ENCODE data around the gene ST6GALNAC3. TPM values are rescaled to one million over a fixed set of nuclear protein-coding genes. Genes with fewer than 3 reads are reported as not detected.
"Not testable (repeated sequence)": the region's sequence is repeated elsewhere in the genome, so short reads cannot be mapped to it uniquely, and the experiment has no call there.

The ST6GALNAC3 gene
- total RNA-seq, 1 experiment from 2014 or later, result 0.03 TPM

GRCh38 chr1:76073481-76073880 lies 1.1 kb upstream of the ST6GALNAC3 start:
- peak; percentile 77 for DNase-seq (ENCODE audit: low read depth)

GRCh38 chr1:76075188-76075489 lies 593 bp downstream of the ST6GALNAC3 start:
- DNase-seq (ENCODE audit: low read depth), result no peak

GRCh38 chr1:76075877-76076276 lies 1.3 kb downstream of the ST6GALNAC3 start:
- no peak for DNase-seq (ENCODE audit: low read depth)

GRCh38 chr1:76079475-76080227 lies 5.1 kb downstream of the ST6GALNAC3 start:
- DNase-seq (ENCODE audit: low read depth), result no peak

GRCh38 chr1:76080552-76081079 lies 6.1 kb downstream of the ST6GALNAC3 start:
- no peak for DNase-seq (ENCODE audit: low read depth)

GRCh38 chr1:76082062-76082461 lies 7.5 kb downstream of the ST6GALNAC3 start:
- DNase-seq (ENCODE audit: low read depth), result no peak

GRCh38 chr1:76083189-76083588 lies 8.6 kb downstream of the ST6GALNAC3 start:
- no peak for DNase-seq (ENCODE audit: low read depth)

- DNase-seq (ENCODE audit: low read depth), result no peak
Observed at GRCh38 chr1:76084029-76084627, 9.6 kb downstream of the ST6GALNAC3 start.

GRCh38 chr1:76084685-76085084 lies 10.1 kb downstream of the ST6GALNAC3 start:
- no peak for DNase-seq (ENCODE audit: low read depth)

- DNase-seq (ENCODE audit: low read depth), result no peak
Observed at GRCh38 chr1:76086109-76086508, 11.6 kb downstream of the ST6GALNAC3 start.

- DNase-seq (ENCODE audit: low read depth), result no peak
Observed at GRCh38 chr1:76086597-76086996, 12.1 kb downstream of the ST6GALNAC3 start.

GRCh38 chr1:76090283-76091203 lies 16.0 kb downstream of the ST6GALNAC3 start:
- no peak for DNase-seq (ENCODE audit: low read depth)

GRCh38 chr1:76092812-76093211 lies 18.3 kb downstream of the ST6GALNAC3 start:
- DNase-seq (ENCODE audit: low read depth), result no peak

- DNase-seq (ENCODE audit: low read depth), result no peak
Observed at GRCh38 chr1:76093522-76094312, 19.2 kb downstream of the ST6GALNAC3 start.

- DNase-seq (ENCODE audit: low read depth), result no peak
Observed at GRCh38 chr1:76095802-76096201, 21.3 kb downstream of the ST6GALNAC3 start.

- DNase-seq (ENCODE audit: low read depth), result not testable (repeated sequence)
Observed at GRCh38 chr1:76097064-76097463, 22.5 kb downstream of the ST6GALNAC3 start.

- no peak for DNase-seq (ENCODE audit: low read depth)
Observed at GRCh38 chr1:76098845-76099244, 24.3 kb downstream of the ST6GALNAC3 start.

- DNase-seq (ENCODE audit: low read depth), result no peak
Observed at GRCh38 chr1:76101548-76101947, 27.0 kb downstream of the ST6GALNAC3 start.

- no peak for DNase-seq (ENCODE audit: low read depth)
Observed at GRCh38 chr1:76102046-76102445, 27.5 kb downstream of the ST6GALNAC3 start.

GRCh38 chr1:76103034-76103433 lies 28.5 kb downstream of the ST6GALNAC3 start:
- no peak for DNase-seq (ENCODE audit: low read depth)

- no peak for DNase-seq (ENCODE audit: low read depth)
Observed at GRCh38 chr1:76105372-76105771, 30.8 kb downstream of the ST6GALNAC3 start.

Measured in HT1080 (cell line).